PFSK-1 (cell line): ENCODE measurements around the gene EIPR1.

Source experiments
- FOXP2 ChIP-seq: optimal IDR thresholded peaks from 2 replicates; pipeline ENCODE3; 2011; ENCODE audit warnings: borderline replicate concordance, control low read depth, inconsistent platforms; ENCODE audit not compliant: insufficient read depth; ENCODE audit errors: extremely low read length, extremely low read depth
- POLR2AphosphoS5 ChIP-seq: IDR thresholded peaks from 2 replicates; pipeline ENCODE4 v1.6.1; 2012; ENCODE audit warnings: low read depth, mild to moderate bottlenecking, control low read depth, low read length, moderate library complexity
- REST ChIP-seq, 2 experiments: IDR thresholded peaks; 2 replicates each; pipeline versions ENCODE4 v1.6.1 to v1.8.0; 2011 to 2012; ENCODE audit warnings: low read depth in 2 of 2, low read length in 2 of 2, control low read depth in 1 of 2, inconsistent platforms in 1 of 2, mild to moderate bottlenecking in 1 of 2, moderate library complexity in 1 of 2; ENCODE audit not compliant: insufficient read depth in 1 of 2
- SIN3A ChIP-seq: IDR thresholded peaks from 2 replicates; pipeline ENCODE4 v1.6.1; 2012; ENCODE audit warnings: mild to moderate bottlenecking, low read length, moderate library complexity, borderline replicate concordance; ENCODE audit not compliant: insufficient read depth
- TAF1 ChIP-seq: IDR thresholded peaks from 2 replicates; pipeline ENCODE4 v1.6.1; 2012; ENCODE audit warnings: low read length, control low read depth, borderline replicate concordance; ENCODE audit not compliant: insufficient read depth

The EIPR1 gene

GRCh38 chr2:3299703-3300102 lies 77.9 kb downstream of the EIPR1 start:
- TF ChIP-seq POLR2AphosphoS5 (no peak), REST (IDR thresholded peaks at IDR 0.05; ENCODE audit: insufficient read depth in 1 of 2, low read depth in 2 of 2, low read length in 2 of 2) (no peak), TAF1 (no peak), SIN3A (no peak), FOXP2 (no peak)

GRCh38 chr2:3299130-3299529 lies 78.5 kb downstream of the EIPR1 start:
- TF ChIP-seq SIN3A (no peak), POLR2AphosphoS5 (no peak), REST (IDR thresholded peaks at IDR 0.05; ENCODE audit: insufficient read depth in 1 of 2, low read depth in 2 of 2, low read length in 2 of 2) (no peak), TAF1 (no peak), FOXP2 (no peak)

GRCh38 chr2:3298191-3298590 lies 79.4 kb downstream of the EIPR1 start:
- TF ChIP-seq FOXP2 (no peak), POLR2AphosphoS5 (no peak), SIN3A (no peak), TAF1 (no peak), REST (IDR thresholded peaks at IDR 0.05; ENCODE audit: insufficient read depth in 1 of 2, low read depth in 2 of 2, low read length in 2 of 2) (no peak)

GRCh38 chr2:3297523-3297922 lies 80.1 kb downstream of the EIPR1 start:
- TF ChIP-seq POLR2AphosphoS5 (no peak), TAF1 (no peak), REST (IDR thresholded peaks at IDR 0.05; ENCODE audit: insufficient read depth in 1 of 2, low read depth in 2 of 2, low read length in 2 of 2) (no peak), SIN3A (no peak), FOXP2 (no peak)
